ENCODE measurements around the gene RBM22.
"Not testable (repeated sequence)": the region's sequence is repeated elsewhere in the genome, so short reads cannot be mapped to it uniquely, and the experiment has no call there.

The RBM22 gene

DNA sequence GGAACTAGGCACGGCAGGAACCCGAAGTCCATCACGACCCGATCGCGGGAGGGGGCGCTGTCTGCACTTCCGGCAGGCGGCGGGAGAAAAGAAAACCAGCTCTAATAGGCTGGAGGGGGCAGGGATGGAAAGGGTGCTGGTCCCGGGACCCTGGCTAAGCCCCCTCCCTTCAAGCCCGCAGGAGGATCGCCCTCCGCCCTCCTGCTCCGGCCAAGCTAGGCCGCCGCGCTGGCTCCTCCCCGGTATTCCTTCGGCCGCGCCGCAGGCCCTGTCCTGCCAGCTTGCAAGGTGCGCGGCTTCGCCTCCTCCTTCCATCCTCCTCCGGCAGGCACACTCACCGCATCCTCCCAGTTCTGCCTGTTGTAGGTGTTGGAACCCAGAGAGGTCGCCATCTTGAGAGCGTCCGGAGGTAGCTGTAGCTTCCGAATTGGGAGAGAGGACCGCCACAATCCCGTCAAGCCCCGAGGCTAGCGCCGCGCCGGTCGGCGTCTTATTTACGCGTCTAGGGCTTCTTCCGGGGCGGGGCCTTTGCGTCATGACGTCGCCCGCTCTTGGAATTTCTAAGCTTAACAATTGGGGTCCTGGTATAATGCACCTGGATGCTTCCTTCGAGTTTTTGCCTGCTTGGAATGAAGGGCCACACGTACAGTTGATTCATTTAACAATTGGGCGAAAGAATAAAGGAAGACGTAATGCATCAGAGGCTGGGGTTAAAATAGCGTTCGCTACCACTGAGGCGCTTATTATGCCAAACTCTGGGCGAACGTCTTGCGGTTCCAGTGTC, at the start of gene RBM22:
RBM22 (minus strand) TSS at position 469 of the 784 bp plus-strand sequence; CDS start at position 392, 77 bp downstream.
- peak; percentile 78 to 88 (median 85) for DNase-seq (ENCODE audit: low read depth in 3 of 3)

- DNase-seq (ENCODE audit: low read depth in 3 of 3): no peak
Observed at GRCh38 chr5:150750469-150750868, 49.6 kb upstream of the RBM22 start.

GRCh38 chr5:150743142-150743488, 42.3 kb upstream of the RBM22 start:
- not testable (repeated sequence) for DNase-seq (ENCODE audit: low read depth in 3 of 3)

GRCh38 chr5:150742455-150743141, 41.7 kb upstream of the RBM22 start:
- DNase-seq (ENCODE audit: low read depth in 3 of 3): not testable (repeated sequence)

DNA sequence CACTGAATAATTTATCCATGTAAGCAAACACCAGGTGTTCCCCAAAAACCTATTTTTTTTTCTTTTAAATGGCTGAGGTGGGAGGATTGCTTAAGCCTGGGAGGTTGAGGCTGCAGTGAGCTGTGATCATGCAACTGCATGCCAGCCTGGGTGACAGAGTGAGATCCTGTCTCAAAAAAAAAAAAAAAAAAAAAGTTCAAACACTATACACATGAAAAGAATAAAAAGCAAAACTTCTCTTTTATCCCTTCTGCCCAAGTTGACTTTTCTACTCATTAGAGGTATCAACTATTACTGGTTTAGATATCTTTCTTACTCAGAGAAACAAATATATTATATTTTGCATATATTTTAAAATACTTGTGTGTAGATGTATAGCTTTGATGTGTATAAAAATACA, 40.1 kb upstream of the RBM22 start:
- no peak for DNase-seq (ENCODE audit: low read depth in 3 of 3)

GRCh38 chr5:150738862-150739261, 38.0 kb upstream of the RBM22 start:
- DNase-seq (ENCODE audit: low read depth in 3 of 3): no peak

GRCh38 chr5:150734579-150735384, 33.9 kb upstream of the RBM22 start:
- peak in 2 of 3 donors; percentile 5 to 7 for DNase-seq (ENCODE audit: low read depth in 3 of 3)

GRCh38 chr5:150731669-150732242, 30.9 kb upstream of the RBM22 start:
- no peak for DNase-seq (ENCODE audit: low read depth in 3 of 3)

DNA sequence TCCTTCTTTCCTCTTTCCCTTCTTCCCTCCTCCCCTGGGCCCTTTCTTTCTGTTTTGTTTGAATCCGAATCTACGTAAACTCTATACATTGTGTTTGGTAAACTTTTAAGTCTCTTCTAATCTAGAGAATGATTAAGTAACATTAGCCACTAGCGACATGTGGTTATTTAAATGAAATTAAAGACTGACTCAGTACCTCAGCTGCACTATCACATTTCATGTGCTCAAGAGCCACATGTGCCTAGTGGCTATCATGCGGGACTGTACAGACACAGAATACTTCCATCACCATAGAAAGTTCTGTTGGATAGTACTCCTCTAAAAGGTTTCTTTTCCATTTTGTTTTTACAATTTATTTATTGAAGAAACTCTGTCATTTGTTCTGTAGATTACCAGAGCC, 29.0 kb upstream of the RBM22 start:
- DNase-seq (ENCODE audit: low read depth in 3 of 3): no peak

GRCh38 chr5:150723845-150724244, 23.0 kb upstream of the RBM22 start:
- DNase-seq (ENCODE audit: low read depth in 3 of 3): no peak

- no peak for DNase-seq (ENCODE audit: low read depth in 3 of 3)
Observed at GRCh38 chr5:150710165-150710564, 9.3 kb upstream of the RBM22 start.

DNA sequence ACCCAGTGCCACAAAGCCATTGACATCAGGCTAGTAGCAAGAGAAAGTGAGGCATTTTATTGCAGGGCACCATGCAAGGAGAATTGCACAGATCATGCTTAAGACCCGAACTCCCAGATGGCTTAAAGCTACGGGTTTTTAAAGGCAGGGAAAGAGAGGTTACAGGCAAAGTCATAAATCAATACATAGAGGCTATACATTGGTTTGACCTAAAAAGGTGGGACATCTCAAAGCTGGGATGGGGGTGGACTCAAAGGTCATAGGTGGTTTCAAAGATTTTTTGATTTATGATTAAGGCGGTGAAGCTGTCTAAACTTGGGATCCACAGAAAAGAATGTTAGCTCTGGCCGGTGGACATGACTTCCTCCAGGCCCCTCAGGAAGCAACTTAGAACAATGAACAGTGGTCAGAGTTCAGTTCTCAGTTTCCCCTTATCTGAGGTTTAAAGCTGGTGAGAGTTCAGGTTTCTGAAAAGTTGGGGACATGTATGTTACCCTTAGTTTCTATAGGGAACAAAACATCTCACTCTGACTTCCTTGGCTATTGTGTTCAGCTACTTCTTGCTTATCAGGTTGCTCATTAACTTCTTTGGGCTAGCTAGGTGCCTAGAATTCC, 6.0 kb upstream of the RBM22 start:
- no peak for DNase-seq (ENCODE audit: low read depth in 3 of 3)

DNA sequence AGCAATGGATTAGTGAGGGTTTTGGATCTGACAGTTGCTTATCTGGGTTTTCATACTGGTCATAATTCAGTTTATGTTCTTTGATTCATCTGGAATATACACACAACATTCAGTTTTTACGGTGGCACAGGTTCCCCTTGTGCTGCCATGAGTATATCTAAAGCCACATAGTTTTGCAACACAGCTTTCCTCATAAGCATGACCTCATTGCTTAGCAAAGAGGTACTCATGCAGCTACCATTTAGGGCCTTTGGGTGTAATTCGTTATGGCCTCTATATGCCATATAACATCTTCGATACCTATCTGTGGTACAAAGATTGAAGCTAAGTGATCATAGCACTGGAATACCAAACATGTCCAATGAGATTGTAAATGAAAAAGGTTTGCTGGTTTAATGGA, 2.9 kb upstream of the RBM22 start:
- DNase-seq (ENCODE audit: low read depth in 3 of 3): no peak

- DNase-seq (ENCODE audit: low read depth in 3 of 3): no peak
Observed at GRCh38 chr5:150700246-150700593, 642 bp downstream of the RBM22 start.

- no peak for DNase-seq (ENCODE audit: low read depth in 3 of 3)
Observed at GRCh38 chr5:150694612-150695011, 6.2 kb downstream of the RBM22 start.

- no peak for DNase-seq (ENCODE audit: low read depth in 3 of 3)
Observed at GRCh38 chr5:150692276-150692675, 8.6 kb downstream of the RBM22 start.

GRCh38 chr5:150690760-150691159, 10.1 kb downstream of the RBM22 start:
- no peak for DNase-seq (ENCODE audit: low read depth in 3 of 3)

DNA sequence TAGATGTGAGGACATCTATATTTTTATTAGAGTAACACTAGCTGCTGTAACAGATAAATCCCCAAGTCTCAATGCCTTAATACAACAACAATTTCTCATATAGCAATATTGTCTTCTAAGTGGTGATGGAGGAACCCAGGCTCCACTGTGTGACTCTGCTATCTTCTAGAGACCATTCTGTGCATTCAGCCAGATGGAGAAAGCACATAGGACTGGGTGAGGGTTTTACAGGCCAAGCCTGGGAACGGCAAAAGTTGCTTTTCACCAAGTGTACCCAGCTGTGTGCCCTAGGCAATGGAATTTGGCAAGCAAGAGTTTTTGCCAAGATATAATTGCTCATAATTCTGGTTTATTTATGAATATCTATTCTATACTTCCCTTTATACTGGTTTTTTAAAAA, 11.7 kb downstream of the RBM22 start:
- DNase-seq (ENCODE audit: low read depth in 3 of 3): no peak

- no peak for DNase-seq (ENCODE audit: low read depth in 3 of 3)
Observed at GRCh38 chr5:150676578-150676977, 24.3 kb downstream of the RBM22 start.

DNA sequence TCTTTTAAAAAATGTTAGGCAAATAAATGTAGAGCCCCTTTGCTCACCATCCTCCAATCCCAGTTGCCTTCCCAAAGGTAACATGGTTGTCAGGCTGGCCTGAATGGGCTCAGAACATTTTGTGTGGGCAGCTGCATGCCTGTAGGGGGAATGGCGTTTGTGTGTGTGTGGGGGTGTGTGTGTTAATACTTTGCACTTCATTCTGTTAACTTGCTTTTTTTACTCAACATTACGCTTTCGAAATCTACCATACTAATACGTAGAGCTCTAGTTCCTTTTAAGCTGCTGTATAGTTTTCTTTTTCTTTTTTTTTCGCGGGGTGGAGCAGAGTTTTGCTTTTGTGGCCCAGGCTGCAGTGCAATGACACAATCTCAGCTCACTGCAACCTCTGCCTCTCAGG, 25.8 kb downstream of the RBM22 start:
- no peak for DNase-seq (ENCODE audit: low read depth in 3 of 3)

DNA sequence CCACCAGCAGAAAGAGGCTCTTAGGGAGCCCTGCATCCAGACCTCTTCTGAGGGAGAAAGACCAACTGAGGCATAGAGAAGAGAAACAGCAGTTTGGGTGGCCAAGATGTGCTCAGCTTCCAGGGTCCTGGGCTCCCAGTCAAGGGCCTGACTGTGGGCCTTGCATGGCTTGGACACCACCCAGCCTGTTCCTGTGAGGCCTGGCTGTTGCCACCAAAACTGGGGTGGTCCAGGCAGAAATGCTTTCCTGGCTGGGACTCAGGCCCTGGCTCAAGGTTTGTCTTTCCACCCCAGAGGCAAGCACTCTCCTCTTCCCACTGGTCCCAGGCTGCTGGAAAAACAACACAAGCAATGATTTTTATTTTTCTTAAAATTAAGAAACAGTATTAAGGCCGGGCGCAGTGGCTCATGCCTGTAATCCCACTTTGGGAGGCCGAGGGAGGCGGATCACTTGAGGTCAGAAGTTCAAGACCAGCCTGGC, 26.5 kb downstream of the RBM22 start:
- DNase-seq (ENCODE audit: low read depth in 3 of 3): no peak

DNA sequence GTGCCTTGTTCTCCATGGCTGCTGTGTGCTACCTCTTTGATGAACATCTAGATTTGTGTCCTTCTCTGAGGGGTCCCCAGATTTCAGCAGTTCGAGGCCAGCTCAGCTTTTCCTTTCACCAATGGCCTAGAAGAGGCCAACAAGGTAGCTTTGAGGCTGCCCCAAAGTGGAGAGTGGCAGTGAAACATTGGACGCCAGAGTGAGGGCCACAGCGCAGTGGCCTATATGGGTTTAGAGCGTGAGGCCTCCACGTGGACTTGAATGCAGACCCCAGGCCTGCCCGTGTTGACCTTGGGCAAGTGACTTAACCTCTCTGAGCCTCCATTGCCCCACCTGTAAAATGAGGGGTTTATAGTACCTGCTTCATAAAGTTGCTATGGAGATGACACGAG, 28.0 kb downstream of the RBM22 start:
- no peak for DNase-seq (ENCODE audit: low read depth in 3 of 3)

All from stimulated activated CD4-positive, alpha-beta T cell treated with anti-CD3 and anti-CD28 coated beads, TNF-alpha, amount 100 ng/mL, for 48 hours (primary cell).